Endothelial cell of umbilical vein (primary cell): ENCODE results near the gene ZNF302. TPM values are rescaled to one million over a fixed set of nuclear protein-coding genes. Genes with fewer than 3 reads are reported as not detected.

Experiments used
- BruUV-seq: library from RNA; stranded (reverse); fragments of 400-500 nt; replicated peaks from 2 replicates; lab custom pipeline; 2021; lab: Mats Ljungman, UMichigan
- CTCF ChIA-PET: fragments of 300-600, 350-600 bp; sonication (Branson Sonifier 250); formaldehyde crosslinking; loops from one replicate; lab custom pipeline; 2021; ENCODE audit warnings: antibody characterized with exemption, inconsistent platforms; lab: Charles Lee
- POLR2A ChIA-PET: fragments of 300-600, 350-600 bp; sonication (Branson Sonifier 250); formaldehyde crosslinking; loops from one replicate; lab custom pipeline; 2021; ENCODE audit warnings: antibody characterized with exemption, inconsistent platforms; lab: Charles Lee
- DNase-seq: peaks from one replicate; pipeline ENCODE4 v3.0.0-alpha.2; 2011; ENCODE audit warnings: low read depth, low spot score
- FAIRE-seq: peaks from 2 replicates; lab custom pipeline; 2011; peaks lifted over from hg19 to GRCh38; lab: Jason Lieb, UNC
- H2AFZ ChIP-seq: 2 replicates; pipeline ENCODE4 v1.6.0; 2012; ENCODE audit warnings: low read depth, low read length, control low read depth, inconsistent platforms
- H3K27ac ChIP-seq: 2 replicates; pipeline ENCODE4 v1.5.1; 2011; ENCODE audit warnings: low read depth, mild to moderate bottlenecking, control low read depth, low read length, moderate library complexity; ENCODE audit not compliant: insufficient read depth
- H3K27me3 ChIP-seq, 2 experiments: 2 replicates each; pipeline versions ENCODE4 v1.6.0 to v1.6.1; 2011; ENCODE audit warnings: low read length in 2 of 2, mixed read lengths in 1 of 2; ENCODE audit not compliant: control insufficient read depth in 2 of 2, insufficient read depth in 2 of 2
- H3K36me3 ChIP-seq, 2 experiments: 2 replicates in 1 of 2; 3 replicates in 1 of 2; pipeline ENCODE4 v1.5.1; 2011; ENCODE audit warnings: low read length in 2 of 2, mild to moderate bottlenecking in 1 of 2, moderate library complexity in 1 of 2; ENCODE audit not compliant: control insufficient read depth in 2 of 2, insufficient read depth in 2 of 2; ENCODE audit errors: extremely low read depth in 1 of 2
- H3K4me1 ChIP-seq: 3 replicates; pipeline ENCODE4 v1.5.1; 2011; ENCODE audit warnings: mild to moderate bottlenecking, low read length; ENCODE audit not compliant: control insufficient read depth, insufficient read depth; ENCODE audit errors: extremely low read depth
- H3K4me2 ChIP-seq: 2 replicates; pipeline ENCODE4 v1.6.1; 2011; ENCODE audit warnings: low read length, control low read depth, mixed read lengths; ENCODE audit not compliant: insufficient read depth
- H3K4me3 ChIP-seq, 3 experiments: fragments of 200-600 bp in 1 of 3; sonication (generic), shearing (Covaris generic) in 1 of 3; replicated peaks in 1 of 3; 2 replicates each; pipeline ENCODE4 v1.5.1; 2011 to 2016; ENCODE audit warnings: control low read depth in 3 of 3, low read length in 3 of 3, mild to moderate bottlenecking in 2 of 3, inconsistent platforms in 1 of 3, low read depth in 1 of 3, moderate library complexity in 1 of 3; ENCODE audit not compliant: insufficient read depth in 1 of 3
- H3K79me2 ChIP-seq: 2 replicates; pipeline ENCODE4 v1.6.0; 2012; ENCODE audit warnings: low read length, inconsistent platforms; ENCODE audit not compliant: control insufficient read depth, insufficient read depth
- H3K9ac ChIP-seq: replicated peaks from 2 replicates; pipeline ENCODE3; 2011; ENCODE audit warnings: low read length, control low read depth; ENCODE audit not compliant: insufficient read depth; ENCODE audit errors: extremely low read depth
- H3K9me1 ChIP-seq: replicated peaks from 3 replicates; pipeline ENCODE4 v1.6.0; 2011; ENCODE audit warnings: mild to moderate bottlenecking, low read length; ENCODE audit not compliant: control insufficient read depth, insufficient read depth; ENCODE audit errors: extremely low read depth
- H3K9me3 ChIP-seq: replicated peaks from 2 replicates; pipeline ENCODE4 v1.5.1; 2012; ENCODE audit warnings: low read length, inconsistent platforms; ENCODE audit not compliant: control insufficient read depth, insufficient read depth
- H4K20me1 ChIP-seq: replicated peaks from 2 replicates; pipeline ENCODE3; 2011; ENCODE audit warnings: mild to moderate bottlenecking, low read length; ENCODE audit not compliant: control insufficient read depth, insufficient read depth; ENCODE audit errors: extremely low read depth
- CTCF ChIP-seq, 2 donors: IDR thresholded peaks; 1 replicate in 1 of 2; 2 replicates in 1 of 2; pipeline ENCODE4 v1.5.1; 2011; ENCODE audit warnings: low read length in 2 of 2, mild to moderate bottlenecking in 2 of 2, moderate library complexity in 2 of 2, control low read depth in 1 of 2, inconsistent platforms in 1 of 2, low read depth in 1 of 2; ENCODE audit not compliant: insufficient read depth in 1 of 2; ENCODE audit errors: extremely low read depth in 1 of 2
- EZH2 ChIP-seq: IDR thresholded peaks from 2 replicates; pipeline ENCODE4 v1.6.1; 2012; ENCODE audit warnings: borderline replicate concordance, low read depth, mild to moderate bottlenecking, moderate library complexity, low read length, inconsistent platforms; ENCODE audit not compliant: severe bottlenecking
- FOS ChIP-seq: IDR thresholded peaks from 2 replicates; pipeline ENCODE4 v1.6.1; 2011; ENCODE audit warnings: mild to moderate bottlenecking, low read length, moderate library complexity, borderline replicate concordance; ENCODE audit not compliant: insufficient read depth
- GATA2 ChIP-seq: IDR thresholded peaks from 2 replicates; pipeline ENCODE4 v1.7.0; 2011; ENCODE audit warnings: low read depth, mild to moderate bottlenecking, moderate library complexity, mixed read lengths, low read length; ENCODE audit not compliant: insufficient read length, insufficient read depth
- JUN ChIP-seq: IDR thresholded peaks from 2 replicates; pipeline ENCODE4 v1.6.1; 2011; ENCODE audit warnings: borderline replicate concordance, low read depth; ENCODE audit not compliant: insufficient read length, insufficient read depth
- MAX ChIP-seq: IDR thresholded peaks from 2 replicates; pipeline ENCODE4 v1.6.1; 2011; ENCODE audit not compliant: insufficient read depth, insufficient read length
- MYC ChIP-seq: IDR thresholded peaks from one replicate; pipeline ENCODE4 v1.6.1; 2011; ENCODE audit warnings: mild to moderate bottlenecking, low read depth, low read length
- POLR2A ChIP-seq: IDR thresholded peaks from 2 replicates; pipeline ENCODE4 v1.6.1; 2012; ENCODE audit warnings: low read depth, mild to moderate bottlenecking, control low read depth, low read length
- POLR2AphosphoS5 ChIP-seq: IDR thresholded peaks from 2 replicates; pipeline ENCODE4 v1.6.1; 2012; ENCODE audit warnings: low read depth, mild to moderate bottlenecking, control low read depth, low read length, moderate library complexity; ENCODE audit not compliant: insufficient read depth
- dilution Hi-C: fragments of 300-500 bp; cut with MboI; formaldehyde crosslinking; loops from one replicate; pipeline ENCODE4 v1.15.0; 2019; ENCODE audit warnings: low sequenced_read_pairs; ENCODE audit not compliant: extremely low pct_ligation_motif_present
- intact Hi-C: fragments of 100-400 bp; cut with micrococcal nuclease; formaldehyde crosslinking; loops from one replicate; pipeline ENCODE4 v1.10.0; 2022
- polyA plus RNA-seq, 4 experiments: library from polyadenylated mRNA; depleted of rRNA in 3 of 4; stranded (reverse) in 3 of 4; unstranded in 1 of 4; fragments of >200 nt; gene quantifications; 2 replicates each; pipeline versions ENCODE4 v1.2.1 to v1.2.3, GENCODE V29; 2011 to 2012; ENCODE audit warnings: missing spikeins in 1 of 4
- total RNA-seq: library from RNA; stranded (reverse); gene quantifications from 2 replicates; pipeline ENCODE4 v1.2.3, GENCODE V29; 2021

The ZNF302 gene
- total and polyA plus RNA-seq, 2 donors (not counting 3 experiments of a cell fraction or from before 2014, with no cell fraction given) = 8.1 to 15.6 TPM

- ChIA-PET CTCF (no interaction called here), POLR2A (no interaction called here)
- Histone ChIP-seq H3K9me3 (no peaks in the 10 kb centered on the region), H3K79me2 (no peaks in the 10 kb centered on the region), H3K27ac (no peak overlapping the region), H3K4me2 (no peak overlapping the region), H4K20me1 (no peaks in the 10 kb centered on the region), H3K9ac (no peak overlapping the region), H3K27me3 (peaks cover 2 to 3% of the 10 kb centered on the region in 2 experiments), H3K9me1 (no peaks in the 10 kb centered on the region), H3K4me1 (peaks cover 5% of the 10 kb centered on the region), H3K36me3 (no peaks in the 10 kb centered on the region), H3K4me3 (no peak overlapping the region), H2AFZ (no peak overlapping the region)
- no TSS peak for BruUV-seq
- DNase-seq (no peak), FAIRE-seq (no peak)
- dilution Hi-C loops = no loop called here
- no peak for TF ChIP-seq POLR2AphosphoS5
- TF ChIP-seq FOS = no peak
- TF ChIP-seq CTCF (IDR thresholded peaks at IDR 0.05; ENCODE audit: extremely low read depth in 1 of 2, insufficient read depth in 1 of 2, low read depth in 1 of 2, low read length in 2 of 2) = no peak
- TF ChIP-seq MYC = no peak
- TF ChIP-seq EZH2 = no peak
- no peak for TF ChIP-seq GATA2
- no peak for TF ChIP-seq MAX
- no peak for TF ChIP-seq JUN
- no peak for TF ChIP-seq POLR2A
- intact Hi-C loops = no loop called here
Measured at GRCh38 chr19:34690372-34690771, 12.9 kb downstream of the ZNF302 start.
